Endodermal cell (in vitro differentiated cells): Measurements from ENCODE around the gene SSTR5. TPM values are rescaled to one million over a fixed set of nuclear protein-coding genes. Genes with fewer than 3 reads are reported as not detected.

Experiments used
- DNase-seq: peaks from one replicate; pipeline ENCODE4 v3.0.0-alpha.2; 2017
- H3K27ac ChIP-seq: 2 replicates; pipeline ENCODE4 v1.5.1; 2013; ENCODE audit warnings: mild to moderate bottlenecking, low read depth, low read length, moderate library complexity
- H3K27me3 ChIP-seq: 2 replicates; pipeline ENCODE4 v1.6.1; 2013; ENCODE audit warnings: mild to moderate bottlenecking, low read length, moderate library complexity; ENCODE audit not compliant: insufficient read depth, control insufficient read depth, poor library complexity, severe bottlenecking
- H3K36me3 ChIP-seq: 2 replicates; pipeline ENCODE4 v1.7.0; 2013; ENCODE audit warnings: mild to moderate bottlenecking, low read length, moderate library complexity; ENCODE audit not compliant: control insufficient read depth, insufficient read depth
- H3K4me1 ChIP-seq: one replicate; pipeline ENCODE4 v1.7.0; 2013; ENCODE audit warnings: low read length; ENCODE audit not compliant: control insufficient read depth, insufficient read depth
- H3K4me3 ChIP-seq: 2 replicates; pipeline ENCODE4 v1.5.1; 2013; ENCODE audit warnings: mild to moderate bottlenecking, low read length, moderate library complexity
- H3K9ac ChIP-seq: 2 replicates; pipeline ENCODE4 v1.6.1; 2013; ENCODE audit warnings: mild to moderate bottlenecking, low read length, moderate library complexity; ENCODE audit not compliant: poor library complexity, severe bottlenecking; ENCODE audit errors: extremely low read depth
- H3K9me3 ChIP-seq: 2 replicates; pipeline ENCODE4 v1.6.1; 2013; ENCODE audit warnings: mild to moderate bottlenecking, low read length, moderate library complexity; ENCODE audit not compliant: control insufficient read depth
- H3K27ac Mint-ChIP-seq: 2 replicates; pipeline ENCODE4 v1.8.0; 2020; ENCODE audit warnings: mixed read lengths
- H3K27me3 Mint-ChIP-seq: 2 replicates; pipeline ENCODE4 v1.8.0; 2021; ENCODE audit warnings: mild to moderate bottlenecking, mixed read lengths; ENCODE audit not compliant: insufficient read depth
- H3K36me3 Mint-ChIP-seq: 2 replicates; pipeline ENCODE4 v1.8.0; 2020; ENCODE audit warnings: low read depth, mixed read lengths
- H3K4me1 Mint-ChIP-seq: 2 replicates; pipeline ENCODE4 v1.8.0; 2020; ENCODE audit warnings: mixed read lengths
- H3K4me3 Mint-ChIP-seq: 2 replicates; pipeline ENCODE4 v1.8.0; 2020; ENCODE audit warnings: mild to moderate bottlenecking, moderate library complexity, mixed read lengths
- H3K9me3 Mint-ChIP-seq: 2 replicates; pipeline ENCODE4 v1.8.0; 2020; ENCODE audit warnings: mild to moderate bottlenecking, mixed read lengths
- CTCF ChIP-seq: fragments of 200-600 bp; sonication (generic); conservative IDR thresholded peaks from 2 replicates; pipeline ENCODE4 v1.5.0; 2021; ENCODE audit warnings: antibody characterized with exemption, mild to moderate bottlenecking
- WGBS, 2 experiments: methylation state at CpG; one replicate each; pipeline versions ENCODE4 v1.1.5 to v1.1.7; 2013; ENCODE audit warnings: missing lambda C conversion rate in 2 of 2, mixed read lengths in 1 of 2; ENCODE audit not compliant: insufficient coverage in 1 of 2, insufficient read length in 1 of 2; 5-methylcytosine and 5-hydroxymethylcytosine counted together
- total RNA-seq, 2 donors: library from RNA; stranded (reverse); fragmentation: NEBNext Ultra II Directional in 1 of 2; extraction: Animal tissue kit (Norgen Biotek cat#: 25700) in 1 of 2; gene quantifications; 2 replicates in 1 of 2; 3 replicates in 1 of 2; pipeline ENCODE4 v1.2.1, GENCODE V29; 2021

Gene SSTR5
- total RNA-seq, 2 donors from 2014 or later = 0.64 to 1.3 TPM

GRCh38 chr16:1061769-1062505 lies 10.6 kb upstream of the SSTR5 start:
- Histone ChIP-seq H3K4me3 (no peak overlapping the region), H3K27me3 (no peaks in the 10 kb centered on the region), H3K27ac (no peak overlapping the region), H3K9ac (no peak overlapping the region), H3K36me3 (no peaks in the 10 kb centered on the region), H3K4me1 (no peaks in the 10 kb centered on the region), H3K9me3 (peaks cover 6% of the 10 kb centered on the region)
- Mint-ChIP-seq H3K4me3 (no peak overlapping the region), H3K9me3 (peaks cover 10% of the 10 kb centered on the region), H3K27me3 (peaks cover 3% of the 10 kb centered on the region), H3K36me3 (no peaks in the 10 kb centered on the region), H3K4me1 (no peaks in the 10 kb centered on the region), H3K27ac (no peak overlapping the region)
- DNase-seq = no peak
- TF ChIP-seq CTCF = no peak
- WGBS, 2 experiments = 93 to 95% methylated on average over 30 to 43 of the region's 43 CpGs

DNA sequence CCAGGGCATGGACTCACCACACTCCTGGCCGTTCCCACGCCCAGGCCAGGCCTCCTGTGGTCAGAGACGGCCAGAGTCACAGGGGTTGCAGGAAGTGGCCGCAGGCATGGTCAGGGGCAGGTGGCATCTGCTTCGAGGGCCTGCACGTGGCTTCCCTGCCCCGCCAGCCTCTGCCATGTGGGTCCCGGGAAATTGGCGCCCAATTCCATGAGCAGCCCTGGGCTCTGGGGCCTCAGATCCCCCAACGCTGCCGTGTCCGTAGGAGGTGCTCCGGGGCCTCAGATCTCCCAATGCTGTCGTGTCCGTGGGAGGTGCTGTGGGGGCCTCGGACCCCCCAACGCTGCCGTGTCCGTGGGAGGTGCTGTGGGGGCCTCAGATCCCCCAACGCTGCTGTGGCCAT lies 9.7 kb upstream of the SSTR5 start:
- H3K27ac ChIP-seq = no peak overlapping the region

GRCh38 chr16:1063728-1064127 lies 8.8 kb upstream of the SSTR5 start:
- Mint-ChIP-seq H3K9me3 (peaks cover 9% of the 10 kb centered on the region), H3K27me3 (peaks cover 2% of the 10 kb centered on the region), H3K4me1 (no peaks in the 10 kb centered on the region), H3K27ac (no peak overlapping the region), H3K36me3 (no peaks in the 10 kb centered on the region), H3K4me3 (no peak overlapping the region)
- Histone ChIP-seq H3K4me1 (no peaks in the 10 kb centered on the region), H3K9ac (no peak overlapping the region), H3K36me3 (no peaks in the 10 kb centered on the region), H3K9me3 (peaks cover 6% of the 10 kb centered on the region), H3K4me3 (no peak overlapping the region), H3K27me3 (no peaks in the 10 kb centered on the region), H3K27ac (no peak overlapping the region)
- no peak for TF ChIP-seq CTCF
- DNase-seq = no peak
- WGBS, 2 experiments = 74 to 88% methylated on average over 8 to 21 of the region's 21 CpGs

More for the DNA sequence above, 9.7 kb upstream of the SSTR5 start:
- Mint-ChIP-seq H3K4me1 (no peaks in the 10 kb centered on the region), H3K27me3 (peaks cover 2% of the 10 kb centered on the region), H3K36me3 (no peaks in the 10 kb centered on the region), H3K4me3 (no peak overlapping the region), H3K27ac (no peak overlapping the region), H3K9me3 (peaks cover 10% of the 10 kb centered on the region)
- no peak overlapping the region for H3K4me3 ChIP-seq
- no peaks in the 10 kb centered on the region for H3K27me3 ChIP-seq
- H3K4me1 ChIP-seq = no peaks in the 10 kb centered on the region
- peaks cover 6% of the 10 kb centered on the region for H3K9me3 ChIP-seq
- no peak for DNase-seq
- no peaks in the 10 kb centered on the region for H3K36me3 ChIP-seq
- WGBS, 2 experiments = 80 to 89% methylated on average over 7 to 20 of the region's 20 CpGs
- TF ChIP-seq CTCF = no peak
- no peak overlapping the region for H3K9ac ChIP-seq
